Thyroid gland (tissue), 4 donors: Measurements from ENCODE around the gene CABP4. TPM values are rescaled to one million over a fixed set of nuclear protein-coding genes. Genes with fewer than 3 reads are reported as not detected.

Source experiments
- DNase-seq, 2 donors: peaks; one replicate each; pipeline ENCODE4 v3.0.0-alpha.2; 2019
- H3K27ac ChIP-seq, 3 donors: fragments of 200-600 bp; sonication (generic); 1 replicate in 2 of 3; 2 replicates in 1 of 3; pipeline ENCODE4 v1.5.1; 2016 to 2019; ENCODE audit warnings: mild to moderate bottlenecking in 1 of 3, moderate library complexity in 1 of 3
- H3K27me3 ChIP-seq: fragments of 200-600 bp; sonication (generic); one replicate; pipeline ENCODE4 v1.5.1; 2019
- H3K36me3 ChIP-seq, 2 donors: fragments of 200-600 bp; sonication (generic); one replicate each; pipeline ENCODE4 v1.5.1; 2016 to 2019
- H3K4me1 ChIP-seq, 2 donors: fragments of 200-600 bp; sonication (generic); one replicate each; pipeline ENCODE4 v1.5.1; 2017 to 2019
- H3K4me3 ChIP-seq, 3 donors: fragments of 200-600 bp; sonication (generic); replicated peaks in 1 of 3; 1 replicate in 2 of 3; 2 replicates in 1 of 3; pipeline ENCODE4 v1.5.1; 2016; ENCODE audit warnings: mild to moderate bottlenecking in 1 of 3
- H3K9me3 ChIP-seq: fragments of 200-600 bp; sonication (generic); one replicate; pipeline ENCODE4 v1.5.1; 2017
- CTCF ChIP-seq, 6 experiments: fragments of 200-600 bp in 3 of 6; fragments of 450-650 bp in 3 of 6; sonication (generic) in 3 of 6; IDR thresholded peaks; one replicate each; pipeline ENCODE4 v1.5.1; 2016 to 2019; ENCODE audit warnings: antibody characterized with exemption in 6 of 6, mild to moderate bottlenecking in 2 of 6, inconsistent platforms in 1 of 6, moderate library complexity in 1 of 6
- POLR2A ChIP-seq, 2 donors: fragments of 450-650 bp; IDR thresholded peaks; one replicate each; pipeline ENCODE4 v1.6.1; 2017; ENCODE audit warnings: antibody characterized with exemption in 2 of 2, mild to moderate bottlenecking in 2 of 2, moderate library complexity in 1 of 2
- WGBS, 2 donors: methylation state at CpG; one replicate each; pipeline ENCODE4 v1.1.5; 2017; 5-methylcytosine and 5-hydroxymethylcytosine counted together
- intact Hi-C: fragments of 100-400 bp; cut with DNase I; formaldehyde crosslinking; loops from one replicate; pipeline ENCODE4 v1.15.1; 2023
- total RNA-seq, 4 donors: library from RNA; depleted of rRNA; stranded (reverse); fragments of >200 nt; gene quantifications; one replicate each; pipeline ENCODE4 v1.2.3, GENCODE V29; 2016

CABP4 gene
- total RNA-seq, 4 donors from 2014 or later: 0.33 to 6.4 (median 0.39) TPM; not detected in 1

DNA sequence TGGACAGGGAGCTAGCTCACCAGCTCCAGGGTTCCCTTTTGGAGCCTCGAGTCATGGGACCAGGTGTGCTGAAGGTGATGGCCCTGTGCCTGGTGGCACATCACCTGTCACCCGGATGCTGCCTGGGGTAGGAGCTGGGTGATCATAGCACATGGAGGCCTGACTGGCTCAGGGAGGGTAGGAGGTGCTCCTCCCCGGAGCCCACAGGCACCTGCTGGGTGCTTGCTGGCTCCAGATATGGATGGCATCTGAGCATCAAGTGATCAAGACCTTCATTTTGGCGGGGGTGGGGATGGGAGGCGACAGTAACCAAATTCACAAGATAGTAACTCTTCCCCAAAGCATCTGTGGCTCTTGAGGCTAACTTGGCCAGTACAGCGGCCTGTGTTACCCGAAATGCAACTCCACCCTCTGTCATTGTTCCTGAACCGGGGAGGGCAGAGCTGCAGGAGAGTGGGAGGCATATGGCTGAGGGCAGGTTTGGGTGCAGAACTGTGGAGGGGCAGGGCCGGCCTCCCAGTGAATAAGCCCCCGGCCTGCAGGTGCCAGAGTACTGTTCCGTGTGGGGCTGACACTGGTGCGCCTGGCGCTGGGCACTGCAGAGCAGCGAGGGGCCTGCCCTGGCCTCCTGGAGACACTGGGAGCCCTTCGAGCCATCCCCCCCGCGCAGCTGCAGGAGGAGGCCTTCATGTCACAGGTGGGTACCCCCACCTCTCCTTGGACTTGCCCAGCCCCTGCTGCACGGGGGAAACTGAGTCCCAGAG is 46.5 kb upstream of the CABP4 start:
- DNase-seq: no peak
- Histone ChIP-seq H3K9me3 (no peaks in the 10 kb centered on the region), H3K4me3 (no peak overlapping the region), H3K27ac (no peak overlapping the region), H3K4me1 (peaks cover 9 to 46% of the 10 kb centered on the region in 2 donors), H3K36me3 (no peaks in the 10 kb centered on the region), H3K27me3 (no peaks in the 10 kb centered on the region)
- intact Hi-C loops: no loop called here
- TF ChIP-seq POLR2A (IDR thresholded peaks at IDR 0.05) (no peak), CTCF (IDR thresholded peaks at IDR 0.05) (no peak)
- 70 to 89% methylated on average over 6 to 11 of the region's 18 CpGs for WGBS, 2 donors

DNA sequence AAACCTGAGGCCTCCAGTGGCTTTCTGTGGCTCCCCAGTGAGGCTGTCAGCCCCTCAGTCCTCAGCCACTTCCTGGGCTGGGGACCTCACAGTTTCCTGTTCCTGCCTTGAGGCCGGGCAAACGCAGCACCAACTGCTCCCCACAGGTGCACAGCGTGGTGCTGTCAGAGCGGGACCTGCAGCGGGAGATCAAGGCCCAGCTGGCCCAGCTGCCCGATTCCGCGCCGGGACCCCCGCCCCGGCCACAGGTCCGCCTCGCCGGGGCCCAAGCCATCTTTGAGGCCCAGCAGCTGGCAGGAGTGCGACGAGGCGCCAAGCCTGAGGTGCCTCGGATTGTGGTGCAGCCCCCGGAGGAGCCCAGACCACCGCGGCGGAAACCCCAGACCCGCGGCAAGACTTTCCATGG is 45.9 kb upstream of the CABP4 start:
- H3K4me3 ChIP-seq: no peak overlapping the region
- no peaks in the 10 kb centered on the region for H3K27me3 ChIP-seq
- TF ChIP-seq POLR2A (IDR thresholded peaks at IDR 0.05) (no peak), CTCF (IDR thresholded peaks at IDR 0.05) (no peak)
- H3K36me3 ChIP-seq: no peaks in the 10 kb centered on the region
- no peaks in the 10 kb centered on the region for H3K9me3 ChIP-seq
- 42 to 75% methylated on average over 5 to 21 of the region's 24 CpGs for WGBS, 2 donors
- intact Hi-C loops: no loop called here
- peak in 1 of 2 donors; percentile 24 for DNase-seq
- no peak overlapping the region for H3K27ac ChIP-seq
- H3K4me1 ChIP-seq: peaks cover 3 to 39% of the 10 kb centered on the region in 2 donors

GRCh38 chr11:67409781-67410368 is 45.3 kb upstream of the CABP4 start:
- 47 to 54% methylated on average over 6 to 13 of the region's 13 CpGs for WGBS, 2 donors
- H3K9me3 ChIP-seq: no peaks in the 10 kb centered on the region
- intact Hi-C loops: no loop called here
- no peak overlapping the region for H3K27ac ChIP-seq
- TF ChIP-seq POLR2A (IDR thresholded peaks at IDR 0.05) (no peak), CTCF (IDR thresholded peaks at IDR 0.05) (no peak)
- no peaks in the 10 kb centered on the region for H3K27me3 ChIP-seq
- DNase-seq: peak; percentile 53 to 62
- no peaks in the 10 kb centered on the region for H3K36me3 ChIP-seq
- H3K4me1 ChIP-seq: peaks cover 0 to 36% of the 10 kb centered on the region in 2 donors
- H3K4me3 ChIP-seq: no peak overlapping the region

- no peak for DNase-seq
- H3K27me3 ChIP-seq: no peaks in the 10 kb centered on the region
- peaks cover 0 to 38% of the 10 kb centered on the region in 2 donors for H3K4me1 ChIP-seq
- H3K36me3 ChIP-seq: no peaks in the 10 kb centered on the region
- WGBS, 2 donors: 61 to 71% methylated on average over 5 to 14 of the region's 15 CpGs
- no peaks in the 10 kb centered on the region for H3K9me3 ChIP-seq
- no peak overlapping the region for H3K4me3 ChIP-seq
- TF ChIP-seq CTCF (IDR thresholded peaks at IDR 0.05) (no peak), POLR2A (IDR thresholded peaks at IDR 0.05) (no peak)
- intact Hi-C loops: no loop called here
- no peak overlapping the region for H3K27ac ChIP-seq
These were observed 44.8 kb upstream of the CABP4 start for GRCh38 chr11:67410369-67410831.
